Left lobe of liver (tissue), 2 donors: ENCODE results near the gene ALLC. TPM values are rescaled to one million over a fixed set of nuclear protein-coding genes. Genes with fewer than 3 reads are reported as not detected.
"Not testable (repeated sequence)": the region's sequence is repeated elsewhere in the genome, so short reads cannot be mapped to it uniquely, and the experiment has no call there.

Experiments
- ATAC-seq: fragments of 200-7000 bp; cut with Tn5 transposase; one replicate; pipeline ENCODE4 v1.9.1; 2020; ENCODE audit warnings: mild to moderate bottlenecking, moderate library complexity
- DNase-seq: peaks from one replicate; pipeline ENCODE4 v3.0.0-alpha.2; 2020; ENCODE audit warnings: low spot score
- total RNA-seq: library from RNA; stranded (reverse); gene quantifications from one replicate; pipeline ENCODE4 v1.2.1, GENCODE V29; 2021
- donor health status: DM: no; HTN: no; CAD: no; lungs with moderate emphysema.
- donor health status: DM: no; HTN: yes; CAD: no.

The ALLC gene
- 0.20 TPM for total RNA-seq

DNA sequence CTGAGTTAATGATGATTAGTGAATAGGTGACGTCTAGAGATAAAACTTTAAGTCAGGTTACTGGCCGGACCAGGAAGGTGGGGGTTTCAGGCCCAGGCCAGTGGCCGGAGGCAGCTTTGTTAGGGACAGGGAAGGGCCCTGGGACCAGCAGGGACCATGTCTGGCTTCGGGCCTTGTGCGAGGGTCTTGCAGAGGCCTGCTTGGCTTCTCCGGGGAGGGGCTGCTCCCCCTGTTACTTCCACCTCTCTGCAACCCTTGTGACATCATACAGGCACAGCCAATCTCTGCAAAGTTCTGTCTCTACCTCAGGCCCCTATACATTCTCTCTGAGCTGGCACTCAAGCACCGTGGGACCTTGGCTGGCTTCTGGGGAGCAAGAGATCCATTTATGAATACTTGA is at the start of gene ALLC:
Gene ALLC (plus strand): TSS at position 320 of the 400 bp plus-strand sequence. CDS start 12,958 bp downstream, outside the sequence.
- DNase-seq (no peak), ATAC-seq (no peak)

- peak; percentile 15 for DNase-seq
- ATAC-seq, result no peak
Measured at GRCh38 chr2:3608373-3609278, 49.4 kb upstream of the ALLC start.

- not testable (repeated sequence) for DNase-seq, ATAC-seq
Measured at GRCh38 chr2:3609279-3609673, 48.7 kb upstream of the ALLC start.

- DNase-seq (peak; percentile 10), ATAC-seq (no peak)
Measured at GRCh38 chr2:3610415-3610814, 47.6 kb upstream of the ALLC start.

GRCh38 chr2:3610881-3611505 is 47.0 kb upstream of the ALLC start:
- DNase-seq (peak; percentile 30), ATAC-seq (no peak)

- ATAC-seq, result no peak
- DNase-seq, result no peak
Measured at GRCh38 chr2:3611589-3611988, 46.4 kb upstream of the ALLC start.

DNA sequence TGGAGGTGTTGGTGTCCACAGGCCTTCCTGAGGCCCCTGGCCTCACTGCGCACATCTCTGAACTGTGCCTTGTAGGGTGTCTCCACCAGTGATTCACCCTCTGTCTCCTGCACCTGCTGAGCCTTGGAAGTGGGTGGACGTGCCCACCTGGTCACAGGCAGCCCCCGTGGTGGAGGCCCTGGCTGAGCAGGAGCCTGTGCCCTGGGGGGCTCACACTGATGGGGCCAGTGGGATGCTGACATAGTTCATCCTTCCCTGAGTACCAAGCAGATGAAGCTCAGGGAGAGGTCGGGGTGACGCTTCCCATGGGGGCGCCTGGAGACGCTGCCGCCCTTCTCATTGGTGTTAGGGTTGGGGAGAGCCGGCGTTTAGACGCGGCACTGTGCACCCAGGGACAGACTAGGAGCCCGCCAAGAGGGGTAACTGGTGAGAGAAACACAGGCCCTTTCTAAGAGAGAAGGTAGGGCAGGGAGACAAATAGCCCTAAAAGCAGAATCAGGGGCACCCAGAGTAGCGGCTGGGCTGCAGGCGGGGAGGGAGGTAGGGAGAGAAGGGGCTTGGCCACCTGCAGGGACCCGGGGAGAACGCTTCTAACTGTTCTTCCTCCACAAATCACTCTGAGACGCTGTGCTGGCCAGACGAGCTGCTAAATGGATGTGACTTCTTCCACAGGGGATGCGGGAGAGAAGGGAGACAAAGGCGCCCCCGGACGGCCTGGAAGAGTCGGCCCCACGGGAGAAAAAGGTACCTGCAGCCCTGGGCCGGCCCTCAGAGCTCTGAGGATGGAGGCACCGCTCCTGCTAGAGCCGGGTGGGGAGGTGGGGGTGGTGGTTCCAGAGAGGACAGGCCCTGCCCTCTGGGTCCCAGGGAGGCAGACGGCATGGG is 45.1 kb upstream of the ALLC start:
- ATAC-seq (no peak), DNase-seq (peak; percentile 34)

- DNase-seq (no peak), ATAC-seq (no peak)
Measured at GRCh38 chr2:3613524-3613905, 44.5 kb upstream of the ALLC start.

- not testable (repeated sequence) for DNase-seq, ATAC-seq
Measured at GRCh38 chr2:3614743-3615142, 43.3 kb upstream of the ALLC start.

- DNase-seq, result peak; percentile 33
- ATAC-seq, result not testable (repeated sequence)
Measured at GRCh38 chr2:3615541-3616200, 42.3 kb upstream of the ALLC start.

DNA sequence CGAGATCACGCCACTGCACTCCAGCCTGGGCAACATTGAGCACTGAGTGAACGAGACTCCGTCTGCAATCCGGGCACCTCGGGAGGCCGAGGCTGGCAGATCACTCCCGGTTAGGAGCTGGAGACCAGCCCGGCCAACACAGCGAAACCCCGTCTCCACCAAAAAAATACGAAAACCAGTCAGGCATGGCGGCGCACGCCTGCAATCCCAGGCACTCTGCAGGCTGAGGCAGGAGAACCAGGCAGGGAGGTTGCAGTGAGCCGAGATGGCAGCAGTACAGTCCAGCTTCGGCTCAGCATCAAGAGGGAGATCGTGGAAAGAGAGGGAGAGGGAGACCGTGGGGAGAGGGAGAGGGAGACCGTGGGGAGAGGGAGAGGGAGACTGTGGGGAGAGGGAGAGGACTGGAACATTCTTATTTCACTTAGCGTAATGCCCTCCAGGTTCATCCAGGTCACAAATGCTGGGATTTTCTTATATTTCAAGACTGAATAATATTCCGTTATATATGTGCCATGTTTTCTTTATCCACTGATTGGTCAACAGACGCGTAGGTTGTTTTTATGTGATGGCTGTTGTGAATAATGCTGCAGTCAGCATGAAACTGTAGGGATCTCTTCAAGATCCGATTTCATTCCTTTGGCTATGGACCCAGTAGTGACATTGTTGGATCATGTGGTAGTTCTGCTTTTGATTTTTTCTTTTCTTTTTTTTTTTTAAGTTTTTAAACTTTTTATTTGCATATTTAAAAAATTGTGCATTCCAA is 41.4 kb upstream of the ALLC start:
- ATAC-seq, DNase-seq: not testable (repeated sequence)

GRCh38 chr2:3617198-3617890 is 40.7 kb upstream of the ALLC start:
- no peak for ATAC-seq
- DNase-seq, result peak; percentile 23

DNA sequence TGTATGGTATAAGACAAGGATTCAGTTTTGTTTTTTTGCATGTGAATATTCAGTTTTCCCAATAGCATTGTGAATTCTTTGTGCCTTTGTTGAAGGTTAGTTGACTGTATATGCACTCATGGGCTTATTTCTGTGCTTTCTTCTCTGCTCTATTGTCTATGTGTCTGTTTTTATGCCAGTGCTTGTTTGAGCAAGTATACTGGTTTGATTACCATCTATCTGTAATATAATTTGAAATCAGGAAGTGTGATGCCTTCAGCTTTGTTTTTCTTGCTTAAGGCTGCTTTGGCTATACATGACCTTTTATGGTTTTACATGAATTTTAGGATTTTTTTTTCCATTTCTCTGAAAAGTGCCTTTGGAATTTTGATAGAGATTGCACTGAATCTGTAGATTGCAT is 39.6 kb upstream of the ALLC start:
- no peak for ATAC-seq
- DNase-seq, result no peak

DNA sequence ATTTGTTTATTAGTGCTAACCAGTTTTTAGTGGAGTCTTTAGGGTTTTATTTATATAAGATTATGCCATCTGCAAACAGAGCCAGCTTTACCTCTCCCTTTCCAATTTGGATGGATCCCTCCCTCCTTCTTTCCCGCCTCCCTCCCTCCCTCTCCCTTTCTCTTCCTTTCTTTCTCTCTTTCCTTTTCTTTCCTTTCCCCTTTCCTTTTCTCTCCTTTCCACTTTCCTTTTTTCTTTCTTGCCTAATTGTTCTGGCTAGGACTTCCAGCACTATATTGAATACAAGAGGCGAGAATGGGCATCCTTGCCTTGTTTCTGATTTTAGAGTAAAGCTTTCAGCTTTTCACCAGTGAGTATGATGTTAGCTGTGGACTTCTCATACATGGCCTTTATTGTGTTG is 39.0 kb upstream of the ALLC start:
- ATAC-seq (no peak), DNase-seq (no peak)

DNA sequence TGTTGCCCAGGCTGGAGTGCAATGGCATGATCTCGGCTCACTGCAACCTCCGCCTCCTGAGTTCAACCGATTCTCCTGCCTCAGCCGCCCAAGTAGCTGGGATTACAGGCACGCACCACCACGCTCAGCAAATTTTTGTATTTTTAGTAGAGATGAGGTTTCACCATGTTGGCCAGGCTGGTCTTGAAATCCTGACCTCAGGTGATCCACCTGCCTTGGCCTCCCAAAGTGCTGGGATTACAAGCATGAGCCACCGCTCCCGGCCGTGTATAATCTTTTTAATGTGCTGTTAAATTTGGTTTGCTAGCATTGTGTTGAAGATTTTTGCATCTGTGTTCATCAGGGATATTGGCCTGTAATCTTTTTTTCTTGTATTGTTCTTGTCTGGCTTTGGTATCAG is 38.3 kb upstream of the ALLC start:
- not testable (repeated sequence) for ATAC-seq
- peak; percentile 14 for DNase-seq

- no peak for DNase-seq
- ATAC-seq, result no peak
Measured at GRCh38 chr2:3620834-3621233, 37.2 kb upstream of the ALLC start.

- no peak for ATAC-seq
- DNase-seq, result no peak
Measured at GRCh38 chr2:3622967-3623366, 35.0 kb upstream of the ALLC start.

DNA sequence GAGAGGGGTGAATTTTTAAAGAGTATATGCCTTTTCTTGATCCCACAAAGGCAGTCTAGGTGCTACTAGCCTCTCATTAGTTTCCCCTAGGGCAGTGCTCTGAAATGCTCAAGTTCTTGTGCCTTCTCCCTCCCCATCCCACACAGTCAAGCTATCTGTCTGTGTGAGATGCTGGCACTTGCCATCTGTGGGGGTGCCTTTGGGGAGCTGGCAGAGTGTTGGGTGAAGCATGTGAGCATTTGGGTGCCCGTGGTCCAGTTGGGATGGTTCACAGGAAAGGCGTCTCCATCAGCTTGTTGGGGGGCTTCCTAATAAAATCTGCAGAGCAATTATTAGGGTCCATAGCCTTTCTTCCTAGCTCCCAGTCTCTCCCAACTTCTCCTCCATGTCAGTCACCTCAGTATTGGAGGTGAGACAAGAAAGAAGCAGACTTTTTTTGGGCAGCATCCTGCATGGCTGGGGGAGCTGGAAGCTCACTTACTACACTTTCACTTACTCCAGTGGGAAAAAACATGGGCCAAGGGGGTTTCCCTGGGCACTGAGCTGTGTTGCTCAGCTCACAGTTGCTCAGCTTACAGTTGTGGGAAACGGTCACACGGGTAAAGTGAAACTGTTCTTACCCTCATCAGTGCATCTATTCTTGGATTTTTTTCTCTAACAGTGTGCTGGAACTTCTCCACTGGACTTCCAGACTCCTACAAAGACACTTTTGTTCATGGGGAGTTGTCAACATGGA is 33.8 kb upstream of the ALLC start:
- peak; percentile 7 for DNase-seq
- no peak for ATAC-seq

DNA sequence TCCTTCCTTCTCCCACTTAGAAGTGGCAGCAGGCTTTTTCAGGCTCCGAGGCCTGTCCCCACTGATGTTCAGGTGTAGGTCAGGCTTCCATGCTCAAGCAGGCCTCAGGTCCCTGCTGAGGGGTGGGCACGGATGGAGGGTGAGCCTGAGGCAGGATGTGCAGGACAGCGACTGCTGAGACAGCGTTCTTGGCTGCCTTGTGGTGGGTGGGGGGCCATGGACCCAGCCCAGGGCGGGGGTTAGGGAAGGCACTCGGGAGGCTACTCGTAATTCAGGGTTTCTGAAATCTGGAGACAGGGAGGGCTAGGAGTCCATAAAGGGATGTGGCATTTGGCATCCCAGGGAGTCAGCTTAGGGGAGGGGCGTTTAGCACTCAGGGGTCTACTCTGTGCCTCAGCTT is 32.8 kb upstream of the ALLC start:
- no peak for ATAC-seq
- peak; percentile 23 for DNase-seq
